Testis (tissue), 3 donors: Measurements from ENCODE around the gene KCNAB2. TPM values are rescaled to one million over a fixed set of nuclear protein-coding genes. Genes with fewer than 3 reads are reported as not detected.

Experiments used
- DNase-seq: peaks from one replicate; pipeline ENCODE4 v3.0.0-alpha.2; 2019
- H3K27ac ChIP-seq, 2 donors: fragments of 200-600 bp; sonication (generic); one replicate each; pipeline ENCODE4 v1.5.1; 2019
- H3K27me3 ChIP-seq: fragments of 200-600 bp; sonication (generic); one replicate; pipeline ENCODE4 v1.5.1; 2019
- H3K36me3 ChIP-seq: fragments of 200-600 bp; sonication (generic); one replicate; pipeline ENCODE4 v1.5.1; 2017; ENCODE audit warnings: low read depth; ENCODE audit errors: missing control alignments
- H3K4me1 ChIP-seq: fragments of 200-600 bp; sonication (generic); one replicate; pipeline ENCODE4 v1.5.1; 2019
- H3K4me3 ChIP-seq, 2 donors: fragments of 200-600 bp; sonication (generic); one replicate each; pipeline ENCODE4 v1.5.1; 2017 to 2019
- H3K9me3 ChIP-seq: fragments of 200-600 bp; sonication (generic); one replicate; pipeline ENCODE4 v1.5.1; 2017
- POLR2A ChIP-seq: fragments of 450-650 bp; IDR thresholded peaks from one replicate; pipeline ENCODE4 v1.6.1; 2017; ENCODE audit warnings: antibody characterized with exemption, mild to moderate bottlenecking, moderate library complexity
- WGBS, 2 donors: methylation state at CpG; one replicate each; pipeline ENCODE4 v1.1.5; 2018; 5-methylcytosine and 5-hydroxymethylcytosine counted together
- intact Hi-C: fragments of 100-400 bp; cut with DNase I; formaldehyde crosslinking; loops from one replicate; pipeline ENCODE4 v1.15.1; 2023; ENCODE audit warnings: low total_unique reads
- polyA plus RNA-seq: library from polyadenylated mRNA; stranded (reverse); fragments of 350-450 nt; fragmentation: Illumina TruSeq; extraction: RNeasy Lipid Tissue Mini Kit (QIAGEN cat#74804); gene quantifications from one replicate; pipeline ENCODE4 v1.2.3, GENCODE V29; 2014; ENCODE audit warnings: low read depth, low replicate concordance; ENCODE audit not compliant: insufficient read depth
- total RNA-seq, 2 donors: library from RNA; depleted of rRNA; stranded (reverse); fragments of >200 nt; gene quantifications; one replicate each; pipeline ENCODE4 v1.2.3, GENCODE V29; 2016
- TF ChIP-seq, protein P1 (sequence below), 3 experiments: fragments of 450-650 bp in 2 of 3; fragments of 200-600 bp in 1 of 3; sonication (generic) in 1 of 3; IDR thresholded peaks; one replicate each; pipeline ENCODE4 v1.5.1; 2016 to 2019; ENCODE audit warnings: antibody characterized with exemption in 3 of 3, mild to moderate bottlenecking in 2 of 3, moderate library complexity in 1 of 3

Gene KCNAB2
- total and polyA plus RNA-seq, 3 donors from 2014 or later: 9.0 to 9.8 (median 9.3) TPM

DNA sequence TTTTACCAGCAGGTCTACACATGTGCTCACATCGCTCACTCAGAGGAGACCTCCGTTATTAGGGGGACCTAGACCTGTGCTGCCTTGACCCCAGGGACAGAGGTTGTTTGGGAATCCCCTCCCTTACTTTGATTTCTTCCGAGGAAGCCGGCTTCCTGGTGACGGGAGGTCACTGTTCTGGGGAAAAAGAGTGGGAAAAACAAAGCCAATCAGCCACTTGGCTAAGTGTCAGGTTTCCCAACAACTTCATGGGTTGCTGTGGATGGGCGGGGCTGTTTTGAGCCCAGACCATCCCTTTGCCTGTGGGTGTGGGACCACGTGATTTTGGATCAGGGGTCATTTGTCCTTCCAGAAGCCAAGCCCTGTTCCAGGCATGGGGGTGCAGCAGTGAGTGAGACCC lies 7.1 kb upstream of the KCNAB2 start:
- intact Hi-C loops: no loop called here
- WGBS, 2 donors: 90 to 92% methylated on average over 6 to 7 of the region's 7 CpGs

DNA sequence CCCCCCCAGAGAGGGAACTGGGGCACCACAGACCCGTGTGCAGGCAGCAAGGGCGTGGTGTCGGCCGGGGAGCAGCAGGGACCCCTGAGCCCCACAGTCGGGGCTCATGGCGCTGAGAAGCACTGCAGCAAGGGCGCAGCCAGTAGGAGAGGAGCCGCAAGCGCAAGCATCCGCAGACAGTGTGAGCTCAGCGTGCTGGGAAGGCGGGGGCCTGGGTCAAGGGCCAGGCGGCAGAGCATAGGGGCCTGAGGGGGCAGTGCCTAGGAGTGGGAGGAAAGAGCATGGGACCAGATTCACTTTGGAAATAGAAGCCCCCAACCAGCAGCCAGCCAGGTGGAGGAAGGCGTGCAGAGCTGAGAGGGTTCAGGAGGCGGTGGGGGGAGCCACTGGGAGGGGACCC lies 6.7 kb upstream of the KCNAB2 start:
- intact Hi-C loops: no loop called here

More for the DNA sequence above, 7.1 kb upstream of the KCNAB2 start:
- H3K36me3 ChIP-seq: no peaks in the 10 kb centered on the region
- no peak for TF ChIP-seq POLR2A
- TF ChIP-seq, protein P1, sequence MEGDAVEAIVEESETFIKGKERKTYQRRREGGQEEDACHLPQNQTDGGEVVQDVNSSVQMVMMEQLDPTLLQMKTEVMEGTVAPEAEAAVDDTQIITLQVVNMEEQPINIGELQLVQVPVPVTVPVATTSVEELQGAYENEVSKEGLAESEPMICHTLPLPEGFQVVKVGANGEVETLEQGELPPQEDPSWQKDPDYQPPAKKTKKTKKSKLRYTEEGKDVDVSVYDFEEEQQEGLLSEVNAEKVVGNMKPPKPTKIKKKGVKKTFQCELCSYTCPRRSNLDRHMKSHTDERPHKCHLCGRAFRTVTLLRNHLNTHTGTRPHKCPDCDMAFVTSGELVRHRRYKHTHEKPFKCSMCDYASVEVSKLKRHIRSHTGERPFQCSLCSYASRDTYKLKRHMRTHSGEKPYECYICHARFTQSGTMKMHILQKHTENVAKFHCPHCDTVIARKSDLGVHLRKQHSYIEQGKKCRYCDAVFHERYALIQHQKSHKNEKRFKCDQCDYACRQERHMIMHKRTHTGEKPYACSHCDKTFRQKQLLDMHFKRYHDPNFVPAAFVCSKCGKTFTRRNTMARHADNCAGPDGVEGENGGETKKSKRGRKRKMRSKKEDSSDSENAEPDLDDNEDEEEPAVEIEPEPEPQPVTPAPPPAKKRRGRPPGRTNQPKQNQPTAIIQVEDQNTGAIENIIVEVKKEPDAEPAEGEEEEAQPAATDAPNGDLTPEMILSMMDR (IDR thresholded peaks at IDR 0.05): no peak
- peaks cover 9% of the 10 kb centered on the region for H3K4me1 ChIP-seq
- H3K9me3 ChIP-seq: no peaks in the 10 kb centered on the region
- no peak for DNase-seq
- H3K4me3 ChIP-seq: no peak overlapping the region
- no peaks in the 10 kb centered on the region for H3K27me3 ChIP-seq
- no peak overlapping the region for H3K27ac ChIP-seq

DNA sequence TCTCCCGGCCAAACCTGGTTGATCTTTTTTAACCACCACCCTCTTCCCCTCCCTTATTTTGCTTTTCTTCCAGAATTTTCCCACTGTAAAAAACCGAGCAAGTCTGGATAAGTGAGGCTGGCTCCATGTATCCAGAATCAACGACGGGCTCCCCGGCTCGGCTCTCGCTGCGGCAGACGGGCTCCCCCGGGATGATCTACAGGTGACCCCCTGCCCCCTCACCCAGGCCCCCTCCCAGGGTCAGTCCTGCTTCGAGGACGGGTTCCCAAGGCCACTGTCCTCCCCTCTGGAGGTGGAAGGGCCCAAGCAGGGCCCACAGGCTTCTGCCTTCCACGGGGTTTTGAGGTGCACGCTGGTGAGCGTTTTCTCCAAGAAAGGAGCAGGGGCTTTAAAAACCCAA lies 5.2 kb upstream of the KCNAB2 start:
- H3K9me3 ChIP-seq: no peaks in the 10 kb centered on the region
- intact Hi-C loops: no loop called here
- peaks cover 4% of the 10 kb centered on the region for H3K4me1 ChIP-seq
- H3K27ac ChIP-seq: no peak overlapping the region
- H3K4me3 ChIP-seq: no peak overlapping the region
- no peaks in the 10 kb centered on the region for H3K27me3 ChIP-seq
- 43 to 57% methylated on average over 8 to 15 of the region's 15 CpGs for WGBS, 2 donors
- DNase-seq: no peak
- TF ChIP-seq, protein P1 (IDR thresholded peaks at IDR 0.05): no peak
- TF ChIP-seq POLR2A: no peak
- no peaks in the 10 kb centered on the region for H3K36me3 ChIP-seq

More for the DNA sequence above, 6.7 kb upstream of the KCNAB2 start:
- no peak for TF ChIP-seq POLR2A
- TF ChIP-seq, protein P1 (IDR thresholded peaks at IDR 0.05): no peak
- H3K36me3 ChIP-seq: no peaks in the 10 kb centered on the region
- H3K4me1 ChIP-seq: peaks cover 9% of the 10 kb centered on the region
- WGBS, 2 donors: 93 to 94% methylated on average over 10 to 15 of the region's 15 CpGs
- no peak overlapping the region for H3K4me3 ChIP-seq
- no peaks in the 10 kb centered on the region for H3K27me3 ChIP-seq
- H3K27ac ChIP-seq: no peak overlapping the region
- H3K9me3 ChIP-seq: no peaks in the 10 kb centered on the region
- DNase-seq: no peak

DNA sequence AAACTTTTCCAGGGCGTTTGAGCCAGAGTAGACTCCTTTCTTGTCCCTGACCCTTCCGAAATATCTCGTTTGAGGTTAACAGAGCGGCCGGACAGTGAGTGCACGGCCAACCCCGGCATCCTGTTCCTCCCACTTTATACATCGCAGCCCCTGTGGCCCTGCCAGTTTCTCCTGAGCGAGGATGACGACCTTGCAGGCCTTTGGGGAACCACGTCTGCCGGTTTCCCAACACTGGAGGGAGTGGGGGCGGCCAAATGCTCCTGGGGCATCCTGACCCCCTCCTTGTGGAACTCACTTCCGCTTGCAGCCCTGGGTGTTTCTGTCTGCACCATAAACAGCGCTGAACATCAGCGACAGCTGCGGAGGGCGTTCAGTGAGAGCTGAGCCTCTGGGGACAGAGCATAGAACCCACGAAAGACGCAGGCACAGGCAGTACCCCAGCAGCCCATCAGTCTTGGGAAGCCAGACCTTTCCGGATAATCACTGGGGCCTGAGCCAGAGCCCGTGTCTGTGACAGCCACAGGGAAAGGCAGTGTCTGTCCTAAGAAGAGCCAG lies 4.8 kb upstream of the KCNAB2 start:
- H3K36me3 ChIP-seq: no peaks in the 10 kb centered on the region
- DNase-seq: no peak
- WGBS, 2 donors: 48 to 53% methylated on average over 21 to 22 of the region's 22 CpGs
- intact Hi-C loops: no loop called here
- TF ChIP-seq POLR2A: no peak
- TF ChIP-seq, protein P1 (IDR thresholded peaks at IDR 0.05): no peak
- no peaks in the 10 kb centered on the region for H3K9me3 ChIP-seq
- H3K27me3 ChIP-seq: no peaks in the 10 kb centered on the region
- H3K4me3 ChIP-seq: no peak overlapping the region
- H3K27ac ChIP-seq: no peak overlapping the region
- peaks cover 4% of the 10 kb centered on the region for H3K4me1 ChIP-seq

DNA sequence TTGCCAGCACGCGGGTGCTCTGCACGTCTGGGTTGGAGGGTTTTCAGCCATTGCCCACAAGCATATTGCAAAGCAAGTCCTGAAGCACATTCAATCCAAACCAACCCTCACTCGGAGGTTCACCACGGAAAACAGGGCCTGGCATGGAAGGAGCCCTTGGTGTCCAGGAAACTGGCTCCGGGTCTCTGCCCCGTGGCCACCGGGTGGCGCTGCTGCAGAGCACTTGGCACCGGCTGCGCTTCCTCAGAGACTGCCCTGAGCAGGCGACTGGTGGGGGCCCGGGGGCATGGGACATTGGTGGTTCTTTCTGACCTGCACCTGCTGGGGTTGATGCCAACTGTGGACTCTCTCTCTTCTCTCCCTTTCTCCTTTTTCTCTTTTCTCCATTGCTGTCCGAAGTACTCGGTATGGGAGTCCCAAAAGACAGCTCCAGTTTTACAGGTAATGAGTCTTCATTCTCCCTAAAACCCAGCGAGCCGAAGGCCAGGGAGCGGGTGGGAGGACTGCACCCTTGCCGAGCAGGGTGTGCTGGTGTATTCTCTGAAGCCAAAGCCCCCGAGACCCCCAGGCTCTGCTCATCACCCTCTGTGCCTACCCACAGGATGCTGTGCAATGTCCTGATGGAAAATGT lies 4.1 kb upstream of the KCNAB2 start:
- intact Hi-C loops: no loop called here
- Histone ChIP-seq H3K36me3 (no peaks in the 10 kb centered on the region), H3K9me3 (no peaks in the 10 kb centered on the region), H3K4me1 (peaks cover 4% of the 10 kb centered on the region), H3K27me3 (no peaks in the 10 kb centered on the region), H3K27ac (no peak overlapping the region), H3K4me3 (no peak overlapping the region)
- 60 to 73% methylated on average over 20 of the region's 20 CpGs for WGBS, 2 donors
- TF ChIP-seq POLR2A: no peak
- TF ChIP-seq, protein P1 (IDR thresholded peaks at IDR 0.05): peak in 2 of 3 experiments; percentile 53 to 61
- DNase-seq: peak; percentile 55
